Limb (tissue), 2 donors: ENCODE measurements around the gene SIRPB1.
"Not testable (repeated sequence)": the region's sequence is repeated elsewhere in the genome, so short reads cannot be mapped to it uniquely, and the experiment has no call there.

Source experiments
- DNase-seq, 2 donors: peaks; one replicate each; pipeline ENCODE4 v3.0.0-alpha.2; 2016; ENCODE audit errors: extremely low spot score in 2 of 2

SIRPB1 gene

GRCh38 chr20:1619861-1620444 is at the start of gene SIRPB1:
SIRPB1 (minus strand) TSS chr20:1620009; CDS start chr20:1619944, 65 bp downstream.
- DNase-seq, result no peak

DNA sequence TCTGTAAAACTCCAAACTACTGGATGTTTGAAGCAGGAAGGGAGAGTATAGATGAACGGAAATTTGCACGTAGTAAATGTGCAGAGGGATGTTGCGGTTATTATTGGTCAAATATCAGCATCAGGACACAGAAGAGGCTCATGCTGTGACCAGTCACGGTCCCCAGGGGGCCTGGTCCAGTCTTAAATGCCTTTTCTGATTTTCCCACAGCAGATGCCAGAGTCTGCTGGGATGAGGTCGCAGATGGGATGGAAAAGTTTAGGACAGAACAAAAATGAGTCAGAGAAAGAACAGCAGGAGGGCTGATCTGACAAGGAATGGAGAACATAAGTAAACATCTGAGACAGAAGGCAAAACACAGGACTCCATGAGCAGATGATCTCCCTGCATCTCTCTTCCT is 49.5 kb upstream of the SIRPB1 start:
- no peak for DNase-seq

DNA sequence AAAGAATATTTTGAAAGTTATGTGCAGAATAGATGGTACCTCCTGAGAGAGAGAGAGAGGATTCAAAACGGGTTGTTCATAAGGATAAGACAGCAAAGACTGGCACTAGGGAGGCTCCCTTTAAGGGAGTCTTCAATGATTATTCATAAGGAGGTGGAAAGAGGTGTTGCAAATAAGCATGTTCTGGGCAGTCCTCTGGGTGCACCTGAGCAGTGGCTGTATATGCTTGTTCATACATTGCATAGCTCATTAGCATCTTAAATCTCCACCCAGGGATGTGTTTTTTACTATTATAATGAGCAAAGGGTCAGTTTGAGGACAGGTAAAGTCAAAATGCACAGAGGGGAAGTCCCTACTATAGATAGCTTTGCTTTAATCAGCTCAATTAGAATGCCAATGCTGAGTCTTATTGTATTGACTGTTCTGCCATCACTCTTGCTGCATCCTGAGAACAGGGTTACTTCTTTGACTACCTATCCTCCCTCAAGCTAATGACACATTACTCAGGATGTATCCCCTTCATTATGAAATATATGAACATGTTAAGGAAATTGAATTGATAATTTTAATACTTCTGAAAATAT is 47.8 kb upstream of the SIRPB1 start:
- no peak for DNase-seq

DNA sequence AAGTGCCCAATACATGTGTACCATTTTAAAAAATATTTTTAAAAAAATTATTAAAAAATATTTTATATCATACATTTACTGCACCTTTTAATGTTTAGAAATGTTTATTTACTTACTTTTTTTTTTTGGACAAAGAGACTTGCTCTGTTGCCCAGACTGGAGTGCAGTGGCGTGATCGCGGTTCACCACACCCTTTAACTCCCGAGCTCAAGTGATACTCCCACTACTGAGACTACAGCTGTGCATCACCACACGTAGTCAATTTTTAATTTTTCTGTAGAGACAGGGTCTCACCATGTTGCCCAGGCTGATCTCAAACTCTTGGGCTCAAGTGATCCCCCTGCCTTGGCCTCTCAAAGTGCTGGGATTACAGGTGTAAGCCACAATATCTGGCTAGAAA is 47.0 kb upstream of the SIRPB1 start:
- DNase-seq, result no peak

- DNase-seq, result no peak
These were observed 45.5 kb upstream of the SIRPB1 start for GRCh38 chr20:1665345-1665744.

- DNase-seq, result no peak
These were observed 45.1 kb upstream of the SIRPB1 start for GRCh38 chr20:1664911-1665310.

GRCh38 chr20:1663917-1664316 is 44.1 kb upstream of the SIRPB1 start:
- DNase-seq, result no peak

DNA sequence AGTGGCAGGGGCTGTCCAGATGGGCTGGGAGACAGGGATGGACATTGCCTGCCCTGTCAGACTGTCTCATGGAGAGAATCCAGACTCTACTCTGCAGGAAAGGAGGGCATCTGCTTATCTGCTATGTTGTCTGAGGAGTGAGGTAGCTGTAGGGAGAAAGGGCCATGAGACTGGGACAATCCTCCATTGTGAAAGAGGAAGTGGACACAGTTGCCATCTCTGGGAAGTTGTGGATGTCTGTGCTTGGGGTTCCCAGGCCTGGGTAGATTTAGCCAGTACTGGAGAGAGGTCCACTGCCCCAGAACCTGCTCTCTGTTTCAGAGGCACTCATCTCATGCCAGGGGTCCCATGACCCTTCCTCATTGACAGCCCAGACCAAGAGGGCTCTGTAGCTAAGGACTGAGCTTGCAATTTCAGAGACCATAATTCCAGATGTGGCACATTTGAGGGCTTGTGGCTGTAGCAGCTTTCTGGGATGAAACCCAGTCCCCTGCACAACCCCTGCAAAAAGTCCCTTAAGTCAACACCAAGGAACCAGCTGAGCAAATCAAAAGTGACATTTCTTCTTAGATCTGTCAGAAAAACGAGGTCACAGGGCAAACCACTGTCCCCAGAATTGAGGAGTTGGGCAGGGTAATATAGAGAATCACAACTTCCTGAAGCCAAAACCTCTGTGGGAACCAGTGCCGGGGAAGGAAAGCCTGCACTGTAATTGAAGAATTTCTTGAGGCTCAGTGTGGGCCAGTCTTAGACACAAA is 41.9 kb upstream of the SIRPB1 start:
- no peak for DNase-seq

DNA sequence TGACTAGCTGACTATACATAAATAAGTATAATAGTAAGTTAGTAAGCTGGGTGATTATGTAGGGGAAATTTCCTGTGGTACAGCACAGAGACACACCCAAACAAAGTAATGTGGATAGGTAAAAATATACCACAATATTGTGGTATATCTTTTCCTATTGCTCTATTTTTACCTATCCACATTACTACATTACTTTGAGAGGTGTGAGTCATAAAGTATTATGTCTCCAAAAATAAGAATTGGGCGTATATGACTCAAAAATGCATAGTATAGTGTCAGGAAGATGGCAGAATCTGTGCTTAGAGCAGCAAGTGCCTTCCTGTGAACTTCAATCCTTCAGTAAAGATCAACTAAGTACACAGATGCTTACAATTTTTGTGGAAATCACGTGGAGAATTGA is 40.4 kb upstream of the SIRPB1 start:
- DNase-seq, result no peak

- DNase-seq, result no peak
These were observed 37.9 kb upstream of the SIRPB1 start, which contains the start of gene SIRPG for GRCh38 chr20:1657556-1658334. SIRPG (minus strand) TSS chr20:1657779; CDS start chr20:1657714, 65 bp downstream.

DNA sequence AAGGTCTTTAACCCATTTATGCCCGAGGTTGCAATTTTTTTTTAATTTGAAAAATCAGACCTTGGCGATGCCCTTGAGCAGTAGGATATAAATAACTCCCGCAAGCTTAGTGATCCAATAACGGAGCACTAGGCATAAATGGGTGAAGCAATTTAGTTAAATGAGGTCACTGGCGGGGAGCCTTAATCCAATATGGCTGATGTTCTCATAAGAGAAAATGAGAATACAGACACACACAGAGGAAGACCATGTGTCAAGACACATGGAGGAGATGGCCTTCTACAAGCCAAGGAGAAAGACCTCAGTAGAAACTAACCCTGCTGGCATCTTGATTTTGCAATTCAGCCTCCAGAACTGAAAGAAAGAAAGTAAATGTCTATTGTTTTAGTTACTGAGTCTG is 37.0 kb upstream of the SIRPB1 start:
- no peak for DNase-seq

DNA sequence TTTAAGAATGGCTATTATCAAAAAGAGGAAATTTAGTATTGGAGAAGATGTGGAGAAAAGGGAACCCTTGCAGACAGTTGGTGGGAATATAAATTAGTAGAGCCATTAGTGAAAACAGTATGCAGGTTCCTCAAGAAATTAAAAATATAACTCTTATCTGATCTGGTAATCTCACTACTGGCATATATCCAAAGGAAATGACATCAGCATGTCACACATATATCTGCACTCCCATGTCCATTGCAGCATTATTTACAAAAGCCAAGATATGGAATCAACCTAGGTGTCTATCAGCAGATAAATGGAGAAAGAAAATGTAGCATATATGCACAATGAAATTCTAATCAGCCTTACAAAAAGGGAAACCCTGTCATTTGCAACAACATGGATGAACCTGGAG is 35.2 kb upstream of the SIRPB1 start:
- no peak for DNase-seq

GRCh38 chr20:1652960-1653359 is 33.2 kb upstream of the SIRPB1 start:
- no peak for DNase-seq

GRCh38 chr20:1652104-1652503 is 32.3 kb upstream of the SIRPB1 start:
- no peak for DNase-seq

GRCh38 chr20:1651268-1652058 is 31.7 kb upstream of the SIRPB1 start:
- DNase-seq, result no peak

GRCh38 chr20:1648101-1648500 is 28.3 kb upstream of the SIRPB1 start:
- DNase-seq, result no peak

GRCh38 chr20:1646975-1647431 is 27.2 kb upstream of the SIRPB1 start:
- DNase-seq, result no peak

DNA sequence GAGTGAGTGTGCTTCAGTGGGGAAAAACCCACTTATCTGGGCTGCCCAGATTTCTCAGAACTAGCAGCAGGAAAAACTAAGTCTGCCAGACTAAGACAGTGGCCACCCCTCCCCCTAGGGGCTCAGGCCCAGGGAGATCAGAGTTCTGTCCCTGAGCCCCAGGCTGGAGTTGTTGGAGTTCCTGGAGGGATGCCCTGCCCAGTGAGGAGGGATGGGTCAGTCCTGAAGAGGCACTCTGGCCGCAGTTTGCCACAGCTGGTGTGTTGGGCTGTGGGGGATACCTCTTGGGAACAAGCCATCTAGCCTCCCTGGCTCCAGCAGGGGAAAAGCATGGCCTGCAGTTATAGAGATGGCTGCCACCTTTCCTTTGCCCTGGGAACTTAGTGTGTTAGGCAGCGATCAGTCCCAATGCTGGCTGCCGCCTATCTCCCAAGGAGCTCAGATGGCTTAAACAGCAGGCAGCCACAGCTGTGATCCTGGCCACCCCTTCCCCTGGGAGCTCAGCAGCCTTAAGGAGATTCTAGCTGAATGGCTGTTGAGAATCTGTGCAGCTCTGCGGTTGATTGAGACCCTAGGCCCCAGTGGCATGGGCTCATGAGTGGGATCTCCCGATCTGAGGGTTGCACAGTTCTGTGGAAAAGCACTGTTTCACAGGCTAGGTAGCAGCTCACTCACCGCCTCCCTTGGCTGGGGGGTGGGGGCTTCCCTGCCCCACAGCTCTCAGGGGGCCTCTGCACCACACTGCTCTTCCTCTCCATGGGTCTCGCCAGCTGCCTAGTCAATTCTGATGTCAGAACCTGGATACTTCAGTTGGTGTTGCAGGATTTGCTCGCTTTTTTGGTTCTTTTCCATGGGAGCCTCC is 24.5 kb upstream of the SIRPB1 start:
- no peak for DNase-seq

- not testable (repeated sequence) for DNase-seq
These were observed 18.8 kb upstream of the SIRPB1 start for GRCh38 chr20:1638643-1639042.

GRCh38 chr20:1637755-1638154 is 17.9 kb upstream of the SIRPB1 start:
- no peak for DNase-seq
